ENCODE data around the gene CDC42BPA. TPM values are rescaled to one million over a fixed set of nuclear protein-coding genes. Genes with fewer than 3 reads are reported as not detected.
"Not testable (repeated sequence)": the region's sequence is repeated elsewhere in the genome, so short reads cannot be mapped to it uniquely, and the experiment has no call there.

The CDC42BPA gene
- polyA plus RNA-seq, 3 donors: 0.20 to 0.45 (median 0.39) TPM

- TF ChIP-seq, protein P1, sequence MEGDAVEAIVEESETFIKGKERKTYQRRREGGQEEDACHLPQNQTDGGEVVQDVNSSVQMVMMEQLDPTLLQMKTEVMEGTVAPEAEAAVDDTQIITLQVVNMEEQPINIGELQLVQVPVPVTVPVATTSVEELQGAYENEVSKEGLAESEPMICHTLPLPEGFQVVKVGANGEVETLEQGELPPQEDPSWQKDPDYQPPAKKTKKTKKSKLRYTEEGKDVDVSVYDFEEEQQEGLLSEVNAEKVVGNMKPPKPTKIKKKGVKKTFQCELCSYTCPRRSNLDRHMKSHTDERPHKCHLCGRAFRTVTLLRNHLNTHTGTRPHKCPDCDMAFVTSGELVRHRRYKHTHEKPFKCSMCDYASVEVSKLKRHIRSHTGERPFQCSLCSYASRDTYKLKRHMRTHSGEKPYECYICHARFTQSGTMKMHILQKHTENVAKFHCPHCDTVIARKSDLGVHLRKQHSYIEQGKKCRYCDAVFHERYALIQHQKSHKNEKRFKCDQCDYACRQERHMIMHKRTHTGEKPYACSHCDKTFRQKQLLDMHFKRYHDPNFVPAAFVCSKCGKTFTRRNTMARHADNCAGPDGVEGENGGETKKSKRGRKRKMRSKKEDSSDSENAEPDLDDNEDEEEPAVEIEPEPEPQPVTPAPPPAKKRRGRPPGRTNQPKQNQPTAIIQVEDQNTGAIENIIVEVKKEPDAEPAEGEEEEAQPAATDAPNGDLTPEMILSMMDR (IDR thresholded peaks at IDR 0.05): no peak
- Mint-ChIP-seq H3K36me3 (no peaks in the 10 kb centered on the region), H3K27me3 (ENCODE audit: low read depth in 3 of 3) (peaks cover 0 to 1% (median 0%) of the 10 kb centered on the region in 3 donors), H3K4me1 (no peaks in the 10 kb centered on the region), H3K4me3 (no peak overlapping the region), H3K27ac (no peak overlapping the region), H3K9me3 (peaks cover 0 to 2% (median 0%) of the 10 kb centered on the region in 7 donors)
- Histone ChIP-seq H4K20me1 (ENCODE audit: insufficient read depth, low read length) (no peaks in the 10 kb centered on the region), H2AFZ (ENCODE audit: insufficient read depth, low read depth, low read length, poor library complexity, severe bottlenecking) (no peak overlapping the region), H3K4me1 (ENCODE audit: control insufficient read depth in 1 of 2, insufficient read depth in 2 of 2, low read length in 2 of 2) (no peaks in the 10 kb centered on the region), H3K9me3 (replicated peaks in 1 of 2; ENCODE audit: control insufficient read depth in 1 of 2, insufficient read depth in 1 of 2, low read length in 2 of 2) (no peaks in the 10 kb centered on the region), H3K4me2 (replicated peaks; ENCODE audit: extremely low read depth, low read length, poor library complexity, severe bottlenecking) (no peak overlapping the region), H3K27me3 (ENCODE audit: control insufficient read depth in 2 of 2, insufficient read depth in 2 of 2, low read length in 2 of 2) (no peaks in the 10 kb centered on the region), H3K36me3 (replicated peaks in 1 of 2; ENCODE audit: control insufficient read depth in 1 of 2, insufficient read depth in 2 of 2, low read length in 2 of 2) (no peaks in the 10 kb centered on the region), H3K27ac (ENCODE audit: low read depth in 1 of 2, low read length in 2 of 2) (no peak overlapping the region), H3K9ac (ENCODE audit: insufficient read depth, low read length, poor library complexity, severe bottlenecking) (no peak overlapping the region), H3K79me2 (ENCODE audit: insufficient read depth, low read length) (no peaks in the 10 kb centered on the region), H3K4me3 (replicated peaks in 1 of 3; ENCODE audit: low read depth in 2 of 3, low read length in 3 of 3) (no peak overlapping the region)
- intact Hi-C loops (cut with micrococcal nuclease): no loop called here
- DNase-seq: no peak
Observed at GRCh38 chr1:227240983-227241382, 77.3 kb downstream of the CDC42BPA start.

DNA sequence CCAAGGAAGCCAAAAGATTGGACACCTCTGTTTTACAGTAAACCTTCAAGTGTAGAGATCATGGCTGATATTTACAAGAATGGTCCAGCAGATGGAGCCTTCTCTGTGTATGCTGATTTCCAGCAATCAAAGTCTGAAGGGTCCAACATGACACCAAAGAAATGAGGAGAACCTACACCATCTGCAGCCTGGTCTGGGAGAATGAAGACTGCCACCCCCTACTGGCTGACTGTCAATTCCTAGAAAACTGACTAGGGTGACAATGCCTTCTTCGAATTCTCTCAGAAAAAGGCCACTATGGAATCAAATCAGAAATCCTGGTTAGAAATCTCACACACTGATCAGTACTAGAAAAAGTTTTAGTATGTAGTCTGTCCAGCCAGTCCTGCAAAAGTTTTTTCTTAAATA is 83.3 kb downstream of the CDC42BPA start:
- no peaks in the 10 kb centered on the region for H3K4me1 Mint-ChIP-seq
- Histone ChIP-seq H3K27ac (ENCODE audit: low read depth in 1 of 2, low read length in 2 of 2) (no peak overlapping the region), H3K4me2 (replicated peaks; ENCODE audit: extremely low read depth, low read length, poor library complexity, severe bottlenecking) (no peak overlapping the region), H3K27me3 (ENCODE audit: control insufficient read depth in 2 of 2, insufficient read depth in 2 of 2, low read length in 2 of 2) (no peaks in the 10 kb centered on the region), H3K4me3 (replicated peaks in 1 of 3; ENCODE audit: low read depth in 2 of 3, low read length in 3 of 3) (no peak overlapping the region), H3K36me3 (replicated peaks in 1 of 2; ENCODE audit: control insufficient read depth in 1 of 2, insufficient read depth in 2 of 2, low read length in 2 of 2) (no peaks in the 10 kb centered on the region), H3K9ac (ENCODE audit: insufficient read depth, low read length, poor library complexity, severe bottlenecking) (no peak overlapping the region), H3K4me1 (ENCODE audit: control insufficient read depth in 1 of 2, insufficient read depth in 2 of 2, low read length in 2 of 2) (no peaks in the 10 kb centered on the region), H2AFZ (ENCODE audit: insufficient read depth, low read depth, low read length, poor library complexity, severe bottlenecking) (no peak overlapping the region), H4K20me1 (ENCODE audit: insufficient read depth, low read length) (no peaks in the 10 kb centered on the region), H3K9me3 (replicated peaks in 1 of 2; ENCODE audit: control insufficient read depth in 1 of 2, insufficient read depth in 1 of 2, low read length in 2 of 2) (no peaks in the 10 kb centered on the region), H3K79me2 (ENCODE audit: insufficient read depth, low read length) (no peaks in the 10 kb centered on the region)
- no CpG with 5 or more reads among the region's 1 CpG for WGBS (ENCODE audit: insufficient coverage)
- DNase-seq: no peak
- H3K4me3 Mint-ChIP-seq: no peak overlapping the region
- H3K27me3 Mint-ChIP-seq (ENCODE audit: low read depth in 3 of 3): no peaks in the 10 kb centered on the region
- H3K36me3 Mint-ChIP-seq: no peaks in the 10 kb centered on the region
- no peak overlapping the region for H3K27ac Mint-ChIP-seq
- peaks cover 0 to 3% (median 0%) of the 10 kb centered on the region in 7 donors for H3K9me3 Mint-ChIP-seq
- TF ChIP-seq, protein P1 (IDR thresholded peaks at IDR 0.05): no peak
- intact Hi-C loops (cut with micrococcal nuclease): no loop called here

GRCh38 chr1:227231128-227231527 is 87.2 kb downstream of the CDC42BPA start:
- H3K9me3 Mint-ChIP-seq; H4K20me1 ChIP-seq (ENCODE audit: insufficient read depth, low read length); H3K4me3 Mint-ChIP-seq; H3K4me1 ChIP-seq (ENCODE audit: control insufficient read depth in 1 of 2, insufficient read depth in 2 of 2, low read length in 2 of 2); H2AFZ ChIP-seq (ENCODE audit: insufficient read depth, low read depth, low read length, poor library complexity, severe bottlenecking); H3K36me3 ChIP-seq (replicated peaks in 1 of 2; ENCODE audit: control insufficient read depth in 1 of 2, insufficient read depth in 2 of 2, low read length in 2 of 2); intact Hi-C loops (cut with micrococcal nuclease); H3K27ac ChIP-seq (ENCODE audit: low read depth in 1 of 2, low read length in 2 of 2); H3K36me3 Mint-ChIP-seq; H3K27ac Mint-ChIP-seq; H3K27me3 Mint-ChIP-seq (ENCODE audit: low read depth in 3 of 3); DNase-seq; H3K4me1 Mint-ChIP-seq; H3K9me3 ChIP-seq (replicated peaks in 1 of 2; ENCODE audit: control insufficient read depth in 1 of 2, insufficient read depth in 1 of 2, low read length in 2 of 2); H3K4me3 ChIP-seq (replicated peaks in 1 of 3; ENCODE audit: low read depth in 2 of 3, low read length in 3 of 3); H3K9ac ChIP-seq (ENCODE audit: insufficient read depth, low read length, poor library complexity, severe bottlenecking); H3K4me2 ChIP-seq (replicated peaks; ENCODE audit: extremely low read depth, low read length, poor library complexity, severe bottlenecking); H3K79me2 ChIP-seq (ENCODE audit: insufficient read depth, low read length); H3K27me3 ChIP-seq (ENCODE audit: control insufficient read depth in 2 of 2, insufficient read depth in 2 of 2, low read length in 2 of 2): not testable (repeated sequence)
- no CpG with 5 or more reads among the region's 7 CpGs for WGBS (ENCODE audit: insufficient coverage)
